Measurements from ENCODE around the gene PLCB1. TPM values are rescaled to one million over a fixed set of nuclear protein-coding genes. Genes with fewer than 3 reads are reported as not detected.

PLCB1 gene
- polyA plus RNA-seq, 1 experiment, result 13.5 TPM

DNA sequence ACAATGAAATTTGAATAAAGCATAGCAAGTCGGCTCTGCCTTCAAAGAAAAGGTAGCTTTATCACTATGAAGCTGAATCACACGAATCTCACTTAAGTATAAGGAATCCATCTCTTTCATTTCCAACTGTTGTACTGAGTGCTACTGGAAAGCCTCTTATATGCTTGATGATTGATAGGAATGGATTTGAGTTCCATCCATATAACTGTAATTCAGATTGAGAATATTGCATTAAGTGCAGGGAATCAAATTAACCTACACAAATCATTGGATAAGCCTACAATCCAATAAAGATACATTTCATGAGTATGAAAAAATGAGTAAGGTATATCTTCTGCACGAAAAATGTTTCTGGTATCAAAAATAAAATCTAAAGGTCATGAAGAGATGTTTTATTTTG, 492.0 kb downstream of the PLCB1 start:
- no peaks in the 10 kb centered on the region for H3K36me3 ChIP-seq (ENCODE audit: control insufficient read depth, insufficient read depth, low read length)
- POLR2A ChIA-PET, result no interaction called here

DNA sequence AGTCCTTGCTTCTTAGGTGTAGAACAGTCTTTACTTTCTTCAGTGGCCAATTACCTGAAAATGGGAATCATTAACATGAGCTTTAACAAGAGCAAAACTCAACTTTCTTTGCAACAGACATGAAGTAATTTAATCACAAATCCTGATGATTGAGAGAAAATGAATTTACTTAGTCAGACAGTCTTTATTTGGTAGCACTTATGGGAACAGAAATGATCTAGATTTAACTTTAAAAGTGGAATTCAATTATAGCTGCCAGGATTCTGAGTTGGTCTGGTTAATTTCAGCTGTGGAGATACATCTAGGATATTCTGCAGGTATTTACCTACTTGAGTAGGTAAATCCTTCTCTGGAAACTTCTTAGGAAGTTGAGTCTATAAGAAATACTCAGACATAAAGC, 492.6 kb downstream of the PLCB1 start:
- TF ChIP-seq, protein P1, sequence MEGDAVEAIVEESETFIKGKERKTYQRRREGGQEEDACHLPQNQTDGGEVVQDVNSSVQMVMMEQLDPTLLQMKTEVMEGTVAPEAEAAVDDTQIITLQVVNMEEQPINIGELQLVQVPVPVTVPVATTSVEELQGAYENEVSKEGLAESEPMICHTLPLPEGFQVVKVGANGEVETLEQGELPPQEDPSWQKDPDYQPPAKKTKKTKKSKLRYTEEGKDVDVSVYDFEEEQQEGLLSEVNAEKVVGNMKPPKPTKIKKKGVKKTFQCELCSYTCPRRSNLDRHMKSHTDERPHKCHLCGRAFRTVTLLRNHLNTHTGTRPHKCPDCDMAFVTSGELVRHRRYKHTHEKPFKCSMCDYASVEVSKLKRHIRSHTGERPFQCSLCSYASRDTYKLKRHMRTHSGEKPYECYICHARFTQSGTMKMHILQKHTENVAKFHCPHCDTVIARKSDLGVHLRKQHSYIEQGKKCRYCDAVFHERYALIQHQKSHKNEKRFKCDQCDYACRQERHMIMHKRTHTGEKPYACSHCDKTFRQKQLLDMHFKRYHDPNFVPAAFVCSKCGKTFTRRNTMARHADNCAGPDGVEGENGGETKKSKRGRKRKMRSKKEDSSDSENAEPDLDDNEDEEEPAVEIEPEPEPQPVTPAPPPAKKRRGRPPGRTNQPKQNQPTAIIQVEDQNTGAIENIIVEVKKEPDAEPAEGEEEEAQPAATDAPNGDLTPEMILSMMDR (IDR thresholded peaks at IDR 0.05; ENCODE audit: insufficient read depth, low read depth, low read length), result no peak
- Histone ChIP-seq H3K4me3 (ENCODE audit: low read depth, low read length) (no peak overlapping the region), H3K36me3 (ENCODE audit: control insufficient read depth, insufficient read depth, low read length) (no peaks in the 10 kb centered on the region), H3K27me3 (ENCODE audit: control insufficient read depth, insufficient read depth, low read length) (no peaks in the 10 kb centered on the region)
- POLR2A ChIA-PET, result no interaction called here
- no peak for DNase-seq (ENCODE audit: low read depth)
- CTCF ChIA-PET, result no interaction called here

More for the DNA sequence above, 492.0 kb downstream of the PLCB1 start:
- no peaks in the 10 kb centered on the region for H3K27me3 ChIP-seq (ENCODE audit: control insufficient read depth, insufficient read depth, low read length)
- CTCF ChIA-PET, result no interaction called here
- H3K4me3 ChIP-seq (ENCODE audit: low read depth, low read length), result no peak overlapping the region
- TF ChIP-seq, protein P1 (IDR thresholded peaks at IDR 0.05; ENCODE audit: insufficient read depth, low read depth, low read length), result no peak
- DNase-seq (ENCODE audit: low read depth), result no peak

DNA sequence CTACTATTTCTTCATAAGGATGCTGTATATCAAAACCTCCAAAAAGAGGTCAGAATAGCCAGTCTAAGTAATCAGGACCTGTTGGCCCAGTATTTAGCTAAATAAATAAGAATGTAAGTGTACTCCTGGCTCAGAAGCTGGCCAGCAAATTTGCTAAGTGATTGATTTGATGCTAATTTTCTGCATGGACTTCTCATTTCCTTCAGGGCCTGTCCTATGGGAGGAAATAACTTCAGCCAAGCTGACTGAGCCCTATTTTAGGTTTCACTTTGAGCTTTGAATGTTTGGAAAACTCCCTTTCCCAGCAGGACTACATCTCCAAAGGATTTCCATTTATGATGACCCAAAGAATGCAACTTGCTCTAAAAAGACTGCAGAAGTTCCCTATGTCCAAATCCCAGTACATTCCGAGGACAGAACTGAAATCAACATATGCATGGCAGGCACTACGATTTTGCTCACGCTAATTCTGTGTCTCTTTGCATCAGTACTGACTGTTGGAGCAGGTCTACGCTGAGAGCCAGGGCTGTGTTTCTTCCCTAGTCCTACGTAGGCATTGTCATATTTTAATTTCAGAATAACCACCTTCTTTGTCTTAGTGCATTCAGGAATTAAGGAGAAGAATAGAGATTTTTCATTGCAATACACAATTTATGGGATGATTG, 495.4 kb downstream of the PLCB1 start:
- DNase-seq (ENCODE audit: low read depth), result no peak
- no peak overlapping the region for H3K4me3 ChIP-seq (ENCODE audit: low read depth, low read length)
- CTCF ChIA-PET, result interaction anchor here (1.5 kb wide), 1 partner anchor 13 kb away, joined by 3 read pairs; no protein-coding TSS in a partner anchor
- TF ChIP-seq, protein P1 (IDR thresholded peaks at IDR 0.05; ENCODE audit: insufficient read depth, low read depth, low read length), result no peak
- no peaks in the 10 kb centered on the region for H3K36me3 ChIP-seq (ENCODE audit: control insufficient read depth, insufficient read depth, low read length)
- POLR2A ChIA-PET, result no interaction called here
- no peaks in the 10 kb centered on the region for H3K27me3 ChIP-seq (ENCODE audit: control insufficient read depth, insufficient read depth, low read length)

DNA sequence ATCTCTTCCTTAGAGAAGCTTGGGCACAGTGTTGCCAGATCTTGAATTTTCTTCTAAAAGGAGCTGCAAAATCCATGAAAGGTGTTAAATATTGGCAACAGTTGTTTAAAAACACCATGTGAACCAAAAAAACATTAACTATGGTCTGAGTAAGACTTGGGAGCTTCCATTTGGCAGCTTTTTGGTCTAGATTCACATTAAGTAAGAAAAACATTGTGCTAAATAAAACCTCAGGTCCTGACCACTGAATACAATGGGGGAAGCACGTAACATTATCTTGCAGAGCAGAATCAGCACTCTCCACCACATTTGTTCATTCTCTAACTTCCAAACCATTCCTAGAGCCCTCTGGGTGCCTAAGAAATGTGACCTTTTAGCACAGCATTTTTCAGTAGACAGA, 499.2 kb downstream of the PLCB1 start:
- no peaks in the 10 kb centered on the region for H3K36me3 ChIP-seq (ENCODE audit: control insufficient read depth, insufficient read depth, low read length)
- DNase-seq (ENCODE audit: low read depth), result no peak
- CTCF ChIA-PET, result no interaction called here
- no peaks in the 10 kb centered on the region for H3K27me3 ChIP-seq (ENCODE audit: control insufficient read depth, insufficient read depth, low read length)
- POLR2A ChIA-PET, result no interaction called here
- no peak overlapping the region for H3K4me3 ChIP-seq (ENCODE audit: low read depth, low read length)
- TF ChIP-seq, protein P1 (IDR thresholded peaks at IDR 0.05; ENCODE audit: insufficient read depth, low read depth, low read length), result no peak

DNA sequence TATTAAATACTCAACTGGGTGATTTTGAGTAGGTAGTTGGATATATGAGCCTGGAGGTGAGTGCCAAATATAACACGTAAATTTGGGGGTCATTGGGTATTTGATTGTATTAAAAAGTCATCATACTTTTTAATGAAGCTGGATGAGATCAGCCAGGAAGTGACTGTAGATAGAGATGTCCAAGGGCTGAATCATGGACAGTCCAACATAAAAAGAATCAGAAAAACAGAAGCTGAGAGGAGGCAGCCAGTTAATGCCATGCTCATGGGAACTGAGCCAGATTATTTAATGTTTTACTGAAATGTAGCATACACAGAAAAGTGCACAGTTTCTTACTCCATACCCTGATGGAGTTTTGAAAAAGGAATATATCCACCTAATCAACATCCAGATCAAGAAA, 501.3 kb downstream of the PLCB1 start:
- H3K4me3 ChIP-seq (ENCODE audit: low read depth, low read length), result no peak overlapping the region
- TF ChIP-seq, protein P1 (IDR thresholded peaks at IDR 0.05; ENCODE audit: insufficient read depth, low read depth, low read length), result no peak
- no peaks in the 10 kb centered on the region for H3K27me3 ChIP-seq (ENCODE audit: control insufficient read depth, insufficient read depth, low read length)
- CTCF ChIA-PET, result interaction anchor here (1.2 kb wide), 1 partner anchor 31 kb away, joined by 3 read pairs; no protein-coding TSS in a partner anchor
- no peaks in the 10 kb centered on the region for H3K36me3 ChIP-seq (ENCODE audit: control insufficient read depth, insufficient read depth, low read length)
- POLR2A ChIA-PET, result interaction anchor here (0.6 kb wide), 1 partner anchor 13 kb away, joined by 3 read pairs; no protein-coding TSS in a partner anchor
- no peak for DNase-seq (ENCODE audit: low read depth)

Data from BJ (cell line).